Fibroblast of lung (primary cell): ENCODE data around the gene RTN3.

ENCODE experiments used
- CTCF ChIP-seq, 2 donors: IDR thresholded peaks in 1 of 2; conservative IDR thresholded peaks in 1 of 2; 1 replicate in 1 of 2; 2 replicates in 1 of 2; pipeline ENCODE4 v1.5.1; 2011 to 2012; ENCODE audit warnings: low read length in 2 of 2, control low read depth in 1 of 2, inconsistent platforms in 1 of 2, low read depth in 1 of 2, mild to moderate bottlenecking in 1 of 2
- EZH2 ChIP-seq: IDR thresholded peaks from 2 replicates; pipeline ENCODE4 v1.5.1; 2012; ENCODE audit warnings: low read length, control low read depth, mild to moderate bottlenecking; ENCODE audit errors: missing control alignments

- TF ChIP-seq CTCF (conservative IDR thresholded peaks at IDR 0.05 in 1 of 2, IDR thresholded peaks at IDR 0.05 in 1 of 2; ENCODE audit: low read depth in 1 of 2, low read length in 2 of 2), result no peak
- TF ChIP-seq EZH2, result no peak
These were observed 5.6 kb downstream of the RTN3 start for GRCh38 chr11:63686926-63687325.
